ENCODE results near the gene NRL.

NRL gene

DNA sequence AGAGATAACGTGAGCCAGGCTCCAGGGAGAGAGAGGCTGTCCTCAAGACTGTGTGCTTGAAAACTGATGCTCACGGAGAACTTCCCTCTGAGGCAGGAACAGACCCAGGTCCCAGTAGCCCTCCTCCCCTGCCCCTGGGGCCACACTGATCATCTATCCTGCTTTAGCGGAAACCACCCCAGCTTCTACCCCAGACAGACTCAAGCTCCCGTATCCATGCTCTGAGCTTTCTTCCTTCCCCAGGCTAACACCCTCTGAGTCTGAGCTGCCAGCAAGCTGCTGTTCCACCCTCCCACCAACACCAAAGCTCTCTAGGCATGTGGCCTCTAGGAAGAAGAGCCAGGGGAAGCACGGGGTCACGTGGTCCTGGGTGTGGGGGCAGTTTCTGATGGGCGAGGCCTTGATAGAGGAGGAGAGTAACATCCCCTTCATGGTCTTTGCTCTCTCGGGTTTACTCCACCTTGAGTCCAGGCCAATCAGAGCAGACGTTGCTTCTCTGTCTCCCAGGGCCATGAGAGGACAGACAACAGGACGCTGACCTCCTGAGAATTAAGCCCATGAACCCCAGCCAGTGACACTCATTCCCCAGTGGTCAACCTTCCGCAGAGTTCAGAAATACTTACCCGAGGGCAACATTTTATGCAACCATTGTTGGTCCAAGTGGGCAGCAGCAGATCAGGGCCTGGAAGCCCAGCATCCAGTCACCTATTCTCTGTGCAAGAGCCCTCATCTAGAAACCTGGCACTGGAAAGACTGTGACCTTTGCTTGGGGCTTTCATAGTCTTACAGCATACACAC is 19.3 kb downstream of the NRL start:
- Histone ChIP-seq H3K79me1 (ENCODE audit: low read depth, low read length) (no peaks in the 10 kb centered on the region), H2BK120ac (ENCODE audit: low read depth, low read length) (no peak overlapping the region), H3K23ac (ENCODE audit: low read depth, low read length, poor library complexity) (no peak overlapping the region), H3K4me2 (ENCODE audit: insufficient read depth, low read length, poor library complexity, severe bottlenecking) (peak overlapping the region; percentile 83), H2AK5ac (ENCODE audit: low read depth, low read length) (peak overlapping the region; percentile 18), H2BK12ac (ENCODE audit: low read length) (no peak overlapping the region), H3K27me3 (ENCODE audit: control insufficient read depth in 3 of 3, insufficient read depth in 3 of 3, low read depth in 1 of 3, low read length in 3 of 3) (no peaks in the 10 kb centered on the region), H3K4ac (ENCODE audit: low read length) (no peak overlapping the region), H3K36me3 (replicated peaks in 1 of 2; ENCODE audit: control insufficient read depth in 2 of 2, insufficient read depth in 2 of 2, low read length in 2 of 2) (peaks cover 18 to 23% of the 10 kb centered on the region in 2 donors), H2AFZ (ENCODE audit: low read length) (peak overlapping the region; percentile 97), H3K27ac (replicated peaks; ENCODE audit: low read length) (no peak overlapping the region), H4K8ac (ENCODE audit: low read depth, low read length) (no peak overlapping the region), H3K9me3 (replicated peaks in 1 of 2; ENCODE audit: control insufficient read depth in 2 of 2, insufficient read depth in 1 of 2, low read depth in 1 of 2, low read length in 2 of 2) (no peaks in the 10 kb centered on the region), H3K18ac (ENCODE audit: low read length) (peak overlapping the region; percentile 95), H4K91ac (ENCODE audit: low read depth, low read length, poor library complexity) (no peak overlapping the region), H3K9ac (ENCODE audit: low read depth, low read length, poor library complexity) (no peak overlapping the region), H2BK15ac (ENCODE audit: low read length) (peak overlapping the region; percentile 17), H3K14ac (ENCODE audit: low read length) (no peak overlapping the region), H3K4me1 (ENCODE audit: control insufficient read depth in 2 of 2, insufficient read depth in 1 of 2, low read depth in 1 of 2, low read length in 2 of 2) (peaks cover 11% of the 10 kb centered on the region in 2 donors), H2BK5ac (ENCODE audit: low read length) (peak overlapping the region; percentile 4), H3K4me3 (ENCODE audit: low read length in 2 of 2) (peak overlapping the region; percentile 73 to 92)
- WGBS, 2 donors (ENCODE audit: extremely low coverage in 2 of 2, insufficient read length in 2 of 2, insufficient replicate concordance in 1 of 2), result no CpG with 5 or more reads among the region's 12 CpGs
- DNase-seq (ENCODE audit: low spot score), result no peak

DNA sequence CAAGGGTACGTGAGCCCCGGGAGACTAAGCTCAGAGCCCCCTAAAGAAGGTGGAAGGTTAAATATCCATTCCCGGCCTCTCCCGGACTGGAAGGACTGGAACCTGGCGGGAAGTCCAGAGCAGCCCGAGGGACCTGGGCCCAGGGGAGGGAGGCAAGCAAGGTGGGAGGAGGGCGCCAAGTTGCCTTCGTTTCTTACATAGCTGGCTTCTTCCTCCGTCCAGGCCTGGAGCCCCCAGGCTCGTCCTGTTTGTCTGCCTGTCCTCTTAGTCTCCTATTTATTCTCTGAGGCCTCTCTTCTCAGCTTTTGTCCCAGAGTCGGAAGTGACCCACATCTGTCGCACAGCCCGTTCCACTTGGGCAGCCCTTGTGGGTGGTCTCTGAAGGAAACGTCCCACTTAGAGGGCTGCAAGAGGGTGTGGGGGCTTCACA is 19.9 kb downstream of the NRL start:
- Histone ChIP-seq H2BK15ac (ENCODE audit: low read length) (peak overlapping the region; percentile 79), H3K23ac (ENCODE audit: low read depth, low read length, poor library complexity) (no peak overlapping the region), H4K91ac (ENCODE audit: low read depth, low read length, poor library complexity) (no peak overlapping the region), H3K36me3 (replicated peaks in 1 of 2; ENCODE audit: control insufficient read depth in 2 of 2, insufficient read depth in 2 of 2, low read length in 2 of 2) (peaks cover 16 to 17% of the 10 kb centered on the region in 2 donors), H3K9me3 (replicated peaks in 1 of 2; ENCODE audit: control insufficient read depth in 2 of 2, insufficient read depth in 1 of 2, low read depth in 1 of 2, low read length in 2 of 2) (no peaks in the 10 kb centered on the region), H2AK5ac (ENCODE audit: low read depth, low read length) (peak overlapping the region; percentile 64), H3K27ac (replicated peaks; ENCODE audit: low read length) (no peak overlapping the region), H3K79me1 (ENCODE audit: low read depth, low read length) (no peaks in the 10 kb centered on the region), H3K9ac (ENCODE audit: low read depth, low read length, poor library complexity) (peak overlapping the region; percentile 91), H3K4me1 (ENCODE audit: control insufficient read depth in 2 of 2, insufficient read depth in 1 of 2, low read depth in 1 of 2, low read length in 2 of 2) (peaks cover 14% of the 10 kb centered on the region in 2 donors), H3K14ac (ENCODE audit: low read length) (peak overlapping the region; percentile 64), H3K4ac (ENCODE audit: low read length) (no peak overlapping the region), H2AFZ (ENCODE audit: low read length) (peak overlapping the region; percentile 97), H2BK120ac (ENCODE audit: low read depth, low read length) (peak overlapping the region; percentile 81), H3K4me3 (ENCODE audit: low read length in 2 of 2) (peak overlapping the region; percentile 73 to 92), H3K18ac (ENCODE audit: low read length) (peak overlapping the region; percentile 95), H2BK5ac (ENCODE audit: low read length) (peak overlapping the region; percentile 66), H4K8ac (ENCODE audit: low read depth, low read length) (peak overlapping the region; percentile 29), H3K27me3 (ENCODE audit: control insufficient read depth in 3 of 3, insufficient read depth in 3 of 3, low read depth in 1 of 3, low read length in 3 of 3) (no peaks in the 10 kb centered on the region), H3K4me2 (ENCODE audit: insufficient read depth, low read length, poor library complexity, severe bottlenecking) (peak overlapping the region; percentile 83), H2BK12ac (ENCODE audit: low read length) (no peak overlapping the region)
- DNase-seq (ENCODE audit: low spot score), result no peak
- WGBS, 2 donors (ENCODE audit: extremely low coverage in 2 of 2, insufficient read length in 2 of 2, insufficient replicate concordance in 1 of 2), result no CpG with 5 or more reads among the region's 14 CpGs

DNA sequence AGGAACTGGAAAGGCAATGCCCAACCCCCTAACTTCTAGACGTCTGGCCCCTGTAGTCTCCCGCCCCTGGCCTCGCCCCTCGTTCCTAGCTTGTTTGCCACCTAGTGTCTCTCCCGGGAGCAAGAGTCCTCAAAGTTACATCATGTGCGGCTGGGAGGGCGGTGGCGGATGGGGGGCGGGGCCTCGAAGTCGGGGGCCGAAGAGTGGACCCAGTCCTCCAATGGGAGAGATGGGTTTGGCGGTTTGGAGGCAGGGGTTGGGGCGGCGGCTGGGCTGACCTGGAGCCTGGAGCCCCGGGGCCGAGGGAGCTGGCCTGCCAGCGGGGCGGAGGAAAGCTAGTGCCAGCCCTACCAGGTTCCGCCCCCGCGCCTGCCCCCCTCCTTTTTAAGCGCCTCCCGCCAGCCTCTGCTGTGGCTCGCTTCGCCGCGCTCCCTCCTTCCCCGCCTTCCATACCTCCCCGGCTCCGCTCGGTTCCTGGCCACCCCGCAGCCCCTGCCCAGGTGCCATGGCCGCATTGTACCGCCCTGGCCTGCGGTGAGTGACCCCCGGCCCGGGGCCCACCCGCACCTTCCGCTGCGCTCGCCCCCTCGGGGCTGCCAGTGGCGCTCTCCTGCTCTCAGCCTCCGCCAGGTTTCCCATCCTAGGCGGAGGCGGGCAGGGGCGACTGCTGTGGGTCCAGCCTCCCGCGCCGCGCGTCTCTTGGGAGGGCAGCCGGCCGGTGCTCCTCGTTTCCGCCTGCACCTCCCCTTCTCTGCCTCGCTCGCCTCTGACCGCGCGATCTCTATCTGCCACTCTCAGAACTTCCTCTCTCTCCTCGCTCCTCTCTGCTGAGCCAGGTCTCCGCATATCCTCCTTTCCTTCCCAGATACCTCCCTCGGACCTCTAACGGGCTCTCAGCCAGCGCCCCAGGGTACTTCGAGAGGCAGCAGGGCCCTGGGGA is 20.6 kb downstream of the NRL start, which contains the start of gene PCK2:
TSS of gene PCK2 (plus strand) at position 411 of the 940 bp plus-strand sequence. CDS start at position 506, 95 bp downstream.
- Histone ChIP-seq H3K4me2 (ENCODE audit: insufficient read depth, low read length, poor library complexity, severe bottlenecking) (peak within 1 kb of the TSS; percentile 83), H4K91ac (ENCODE audit: low read depth, low read length, poor library complexity) (no peak within 1 kb of the TSS), H3K27me3 (ENCODE audit: control insufficient read depth in 3 of 3, insufficient read depth in 3 of 3, low read depth in 1 of 3, low read length in 3 of 3) (no peaks in the 10 kb centered on the region), H3K14ac (ENCODE audit: low read length) (peak within 1 kb of the TSS; percentile 64), H2BK12ac (ENCODE audit: low read length) (no peak within 1 kb of the TSS), H3K36me3 (replicated peaks in 1 of 2; ENCODE audit: control insufficient read depth in 2 of 2, insufficient read depth in 2 of 2, low read length in 2 of 2) (peaks cover 11 to 12% of the 10 kb centered on the region in 2 donors), H4K8ac (ENCODE audit: low read depth, low read length) (peak within 1 kb of the TSS; percentile 29), H2BK5ac (ENCODE audit: low read length) (peak within 1 kb of the TSS; percentile 66), H3K4me1 (ENCODE audit: control insufficient read depth in 2 of 2, insufficient read depth in 1 of 2, low read depth in 1 of 2, low read length in 2 of 2) (peaks cover 14% of the 10 kb centered on the region in 2 donors), H2BK120ac (ENCODE audit: low read depth, low read length) (peak within 1 kb of the TSS; percentile 81), H2AFZ (ENCODE audit: low read length) (peak within 1 kb of the TSS; percentile 97), H3K18ac (ENCODE audit: low read length) (peak within 1 kb of the TSS; percentile 95), H3K4ac (ENCODE audit: low read length) (no peak within 1 kb of the TSS), H3K23ac (ENCODE audit: low read depth, low read length, poor library complexity) (peak within 1 kb of the TSS; percentile 94), H3K4me3 (ENCODE audit: low read length in 2 of 2) (peak within 1 kb of the TSS; percentile 73 to 92), H3K79me1 (ENCODE audit: low read depth, low read length) (no peaks in the 10 kb centered on the region), H3K27ac (replicated peaks; ENCODE audit: low read length) (peak within 1 kb of the TSS; percentile 65), H2AK5ac (ENCODE audit: low read depth, low read length) (peak within 1 kb of the TSS; percentile 64), H2BK15ac (ENCODE audit: low read length) (peak within 1 kb of the TSS; percentile 79), H3K9me3 (replicated peaks in 1 of 2; ENCODE audit: control insufficient read depth in 2 of 2, insufficient read depth in 1 of 2, low read depth in 1 of 2, low read length in 2 of 2) (no peaks in the 10 kb centered on the region), H3K9ac (ENCODE audit: low read depth, low read length, poor library complexity) (peak within 1 kb of the TSS; percentile 91)
- DNase-seq (ENCODE audit: low spot score), result peak; percentile 81
- WGBS, 2 donors (ENCODE audit: extremely low coverage in 2 of 2, insufficient read length in 2 of 2, insufficient replicate concordance in 1 of 2), result no CpG with 5 or more reads among the region's 68 CpGs
